Adipocyte (in vitro differentiated cells): ENCODE measurements around the gene PIK3CB.
A peak's percentile ranks its signal among the peaks of the same experiment; 100 is the strongest.

ENCODE experiments used
- DNase-seq: peaks from one replicate; pipeline ENCODE4 v3.0.0-alpha.2; 2015; ENCODE audit warnings: low read depth
- H3K27me3 ChIP-seq: replicated peaks from 2 replicates; pipeline ENCODE4 v1.7.0; 2013; ENCODE audit warnings: mild to moderate bottlenecking, low read length, moderate library complexity; ENCODE audit not compliant: control insufficient read depth, insufficient read depth
- H3K36me3 ChIP-seq: 2 replicates; pipeline ENCODE4 v1.7.0; 2013; ENCODE audit warnings: low read length, mild to moderate bottlenecking, moderate library complexity; ENCODE audit not compliant: control insufficient read depth, insufficient read depth, severe bottlenecking
- H3K4me1 ChIP-seq: 2 replicates; pipeline ENCODE4 v1.7.0; 2013; ENCODE audit warnings: mild to moderate bottlenecking, low read length, moderate library complexity; ENCODE audit not compliant: control insufficient read depth, insufficient read depth
- H3K4me3 ChIP-seq: 2 replicates; pipeline ENCODE4 v1.7.0; 2013; ENCODE audit warnings: mild to moderate bottlenecking, low read length, moderate library complexity
- H3K9ac ChIP-seq: 2 replicates; pipeline ENCODE4 v1.7.0; 2013; ENCODE audit warnings: mild to moderate bottlenecking, low read length, moderate library complexity
- H3K9me3 ChIP-seq: 2 replicates; pipeline ENCODE4 v1.7.0; 2013; ENCODE audit warnings: mild to moderate bottlenecking, low read length, moderate library complexity; ENCODE audit not compliant: control insufficient read depth

Gene PIK3CB

DNA sequence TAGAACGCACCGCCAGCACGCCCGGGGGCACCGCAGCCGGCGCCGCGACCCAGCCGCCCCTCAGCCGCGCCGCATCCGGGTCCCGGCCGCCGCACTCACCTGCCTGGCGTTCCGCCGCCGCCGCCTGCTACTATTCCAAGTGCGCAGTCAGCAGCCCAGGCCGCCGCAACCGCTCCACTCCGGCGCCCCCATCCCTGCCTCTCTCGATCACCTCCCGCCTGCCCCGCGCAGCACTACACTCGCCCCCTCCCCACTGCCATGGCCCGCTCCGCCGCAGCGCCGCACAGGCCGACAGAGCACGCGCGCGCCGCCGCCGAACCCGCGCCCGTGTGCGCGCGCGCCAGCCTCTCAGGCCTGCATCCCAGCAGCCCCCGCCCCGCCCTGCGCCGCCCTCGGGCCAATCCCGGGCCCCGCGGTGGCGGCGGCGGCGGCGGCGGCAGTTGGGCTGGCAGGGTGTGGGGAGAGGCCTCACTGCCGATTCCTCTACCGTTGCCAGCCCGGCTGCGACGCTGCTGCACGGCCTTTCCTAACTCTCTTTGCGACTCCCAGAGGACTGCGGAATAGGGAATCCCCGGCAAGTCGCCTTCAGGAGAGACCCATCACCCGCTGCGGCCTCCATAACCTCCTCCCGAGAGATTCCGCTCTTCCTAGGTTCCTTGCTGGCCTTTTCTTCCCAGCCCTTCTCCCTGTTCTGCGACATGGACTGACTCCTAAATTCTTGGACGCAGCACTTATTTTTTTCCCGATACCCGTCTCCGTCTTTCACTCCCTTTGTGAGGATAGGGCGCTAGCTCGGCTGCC, at the start of gene PIK3CB:
Gene PIK3CB, minus strand, starts transcription at position 333 of the 801 bp plus-strand sequence. CDS start 75,585 bp downstream, outside the sequence.
- Histone ChIP-seq H3K9ac (peak within 1 kb of the TSS; percentile 94), H3K4me3 (peak within 1 kb of the TSS; percentile 92), H3K27me3 (no peaks in the 10 kb centered on the region), H3K9me3 (no peaks in the 10 kb centered on the region), H3K36me3 (no peaks in the 10 kb centered on the region), H3K4me1 (peaks cover 13% of the 10 kb centered on the region)
- peak; percentile 94 for DNase-seq

DNA sequence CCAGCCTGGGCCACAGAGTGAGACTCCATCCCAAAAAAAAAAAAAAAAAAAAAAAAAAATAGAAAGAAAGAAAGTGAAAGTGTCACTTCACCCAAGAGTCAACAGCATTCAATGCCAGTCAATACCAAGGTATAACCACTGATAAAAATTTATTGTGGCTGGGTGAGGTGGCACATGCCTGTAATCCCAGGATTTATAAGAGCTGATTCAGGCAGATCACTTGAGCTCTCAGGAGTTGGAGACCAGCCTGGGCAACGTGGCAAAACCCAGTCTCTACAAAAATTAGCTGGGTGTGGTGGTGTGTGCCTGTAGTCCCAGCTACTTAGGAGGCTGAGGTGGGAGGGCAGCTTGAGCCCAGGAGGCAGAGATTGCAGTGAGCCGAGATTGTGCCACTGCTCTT, 46.5 kb upstream of the PIK3CB start:
- Histone ChIP-seq H3K27me3 (no peaks in the 10 kb centered on the region), H3K9me3 (no peaks in the 10 kb centered on the region), H3K4me3 (no peak overlapping the region), H3K4me1 (peaks cover 1% of the 10 kb centered on the region), H3K9ac (no peak overlapping the region), H3K36me3 (no peaks in the 10 kb centered on the region)
- DNase-seq = no peak

DNA sequence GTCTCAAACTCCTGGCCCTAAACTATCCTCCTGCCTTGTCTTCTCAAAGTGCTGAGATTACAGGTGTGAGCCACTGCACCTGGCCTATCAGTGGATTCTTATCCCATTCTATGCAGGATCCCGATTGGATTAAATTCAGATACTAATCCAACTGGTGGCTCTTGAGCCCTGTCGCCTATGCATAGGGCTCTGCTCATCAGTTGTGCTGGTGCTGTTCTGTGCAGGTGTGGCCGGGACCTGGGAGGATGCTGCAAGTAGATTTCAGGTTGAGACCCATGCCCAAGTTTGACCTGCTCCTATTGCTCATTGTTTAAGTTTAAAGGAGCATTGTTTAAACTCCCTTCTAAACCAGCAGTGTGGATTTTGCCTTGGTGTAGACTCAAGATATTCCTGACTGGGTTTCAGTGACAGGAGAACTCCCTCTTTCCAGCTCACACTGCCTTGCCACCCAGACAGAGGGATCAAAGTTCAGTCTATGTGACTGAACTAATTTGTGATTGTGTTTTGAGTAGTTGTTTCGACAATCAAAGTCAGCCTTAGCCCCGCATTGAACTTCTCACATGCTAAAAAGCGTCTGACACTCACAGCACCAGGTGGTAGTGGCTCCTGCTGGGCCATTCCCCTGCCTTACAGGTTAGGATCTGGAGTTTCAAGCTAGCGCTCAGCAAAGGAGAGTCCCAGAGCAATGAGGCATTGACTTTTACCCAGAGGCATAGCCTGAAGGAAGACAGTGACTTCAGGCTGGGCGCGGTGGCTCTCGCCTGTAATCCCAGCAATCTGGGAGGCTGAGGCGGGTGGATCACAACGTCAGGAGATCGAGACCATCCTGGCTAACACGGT, 45.0 kb upstream of the PIK3CB start:
- Histone ChIP-seq H3K4me1 (no peaks in the 10 kb centered on the region), H3K9me3 (peaks cover 8% of the 10 kb centered on the region), H3K9ac (no peak overlapping the region), H3K27me3 (no peaks in the 10 kb centered on the region), H3K4me3 (no peak overlapping the region), H3K36me3 (no peaks in the 10 kb centered on the region)
- no peak for DNase-seq

DNA sequence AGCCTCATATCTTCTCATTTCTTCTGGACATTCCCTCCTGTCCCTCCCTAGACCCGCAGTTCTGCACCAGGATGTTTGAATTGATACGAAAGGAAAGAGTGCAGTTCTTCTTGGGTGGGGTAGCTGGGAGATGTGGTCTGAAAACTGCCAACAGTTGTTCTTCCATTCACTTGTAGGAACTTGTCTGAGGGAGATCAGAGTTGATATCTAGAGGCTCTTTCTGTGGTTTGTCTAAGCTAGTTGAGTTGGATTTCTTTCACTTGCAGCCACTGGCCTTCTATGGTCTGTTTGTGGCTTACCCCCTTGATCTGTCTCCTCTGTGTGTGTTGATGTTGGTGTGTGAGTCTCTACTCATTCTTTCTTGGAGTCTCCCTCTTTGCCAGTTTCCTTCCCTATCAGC, 42.5 kb upstream of the PIK3CB start:
- no peak overlapping the region for H3K4me3 ChIP-seq
- H3K9me3 ChIP-seq = peaks cover 8% of the 10 kb centered on the region
- H3K9ac ChIP-seq = no peak overlapping the region
- no peaks in the 10 kb centered on the region for H3K27me3 ChIP-seq
- no peaks in the 10 kb centered on the region for H3K36me3 ChIP-seq
- no peak for DNase-seq
- H3K4me1 ChIP-seq = no peaks in the 10 kb centered on the region

DNA sequence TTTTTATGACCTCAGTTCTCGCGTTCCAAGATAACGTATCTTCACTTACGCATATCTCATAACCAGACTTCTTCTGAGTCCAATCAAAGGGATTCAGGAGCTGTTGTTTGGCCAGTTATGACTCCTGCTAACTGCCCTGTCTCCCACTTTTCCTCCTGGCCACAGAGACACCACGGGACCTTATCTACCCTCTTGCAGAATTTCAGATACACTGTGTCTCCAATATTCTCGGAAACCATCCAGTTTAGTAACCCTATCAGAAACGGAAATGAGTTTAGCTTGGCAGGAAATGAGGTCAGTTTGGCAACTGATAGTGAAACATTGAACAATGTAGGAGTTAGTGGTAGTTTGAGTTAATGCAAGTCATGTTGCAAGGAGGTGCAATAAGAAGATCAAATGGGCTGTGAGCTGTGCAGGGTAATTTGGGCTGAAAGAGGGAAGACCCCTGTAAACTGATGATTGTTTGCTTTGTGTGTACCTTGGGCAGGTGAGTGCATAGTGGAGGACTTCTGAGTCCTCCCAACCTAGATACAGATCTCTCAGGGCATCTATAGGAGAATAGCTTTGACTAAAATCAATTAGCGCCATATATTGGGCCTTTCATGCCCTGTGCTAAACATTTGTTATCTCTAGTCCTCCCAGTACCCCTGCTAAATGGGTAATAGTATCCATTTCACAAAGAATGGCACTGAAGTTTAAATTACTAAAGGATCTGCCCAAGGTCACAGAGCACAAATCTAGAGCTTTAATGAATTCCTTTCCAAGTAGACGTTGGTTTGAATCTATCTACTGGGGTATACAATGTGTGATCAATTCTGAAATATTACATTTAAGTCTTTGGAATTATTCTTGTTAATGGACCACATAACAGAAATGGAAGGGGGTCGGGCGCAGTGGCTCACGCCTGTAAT, 41.3 kb upstream of the PIK3CB start:
- no peak for DNase-seq
- Histone ChIP-seq H3K4me3 (no peak overlapping the region), H3K9me3 (peaks cover 8% of the 10 kb centered on the region)

DNA sequence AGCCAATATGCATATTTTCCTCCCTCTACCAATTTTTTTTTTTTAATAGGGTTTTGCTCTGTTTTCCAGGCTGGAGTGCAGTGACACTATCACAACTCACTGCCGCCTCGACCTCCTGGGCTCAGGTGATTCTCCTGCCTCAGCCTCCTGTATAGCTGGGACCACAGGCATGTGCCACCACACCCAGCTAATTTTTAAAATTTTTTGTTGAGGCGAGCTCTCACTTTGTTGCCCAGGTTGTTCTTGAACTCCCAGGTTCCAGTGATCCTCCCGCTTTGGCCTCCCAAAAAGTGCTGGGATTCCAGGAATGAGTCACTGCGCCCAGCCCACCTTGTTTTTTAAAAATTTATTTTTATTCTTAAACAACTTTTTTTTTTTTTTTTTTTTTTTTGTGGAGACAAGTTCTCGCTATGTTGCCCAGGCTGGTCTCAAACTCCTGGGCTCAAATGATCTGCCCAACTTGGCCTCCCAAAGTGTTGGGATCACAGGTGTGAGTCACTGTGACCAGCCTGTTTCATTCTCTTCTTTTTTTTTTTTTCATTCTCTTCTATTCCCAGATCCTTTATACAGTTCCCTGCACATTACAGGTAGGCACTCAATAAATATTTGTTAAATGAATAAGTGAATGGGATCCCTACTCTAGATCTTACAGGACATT, 40.5 kb upstream of the PIK3CB start:
- Histone ChIP-seq H3K4me1 (no peaks in the 10 kb centered on the region), H3K4me3 (no peak overlapping the region), H3K27me3 (no peaks in the 10 kb centered on the region), H3K9me3 (peaks cover 8% of the 10 kb centered on the region), H3K9ac (no peak overlapping the region), H3K36me3 (no peaks in the 10 kb centered on the region)
- no peak for DNase-seq

More for the DNA sequence above, 41.3 kb upstream of the PIK3CB start:
- no peaks in the 10 kb centered on the region for H3K27me3 ChIP-seq
- no peaks in the 10 kb centered on the region for H3K36me3 ChIP-seq
- H3K9ac ChIP-seq = no peak overlapping the region
- H3K4me1 ChIP-seq = no peaks in the 10 kb centered on the region

DNA sequence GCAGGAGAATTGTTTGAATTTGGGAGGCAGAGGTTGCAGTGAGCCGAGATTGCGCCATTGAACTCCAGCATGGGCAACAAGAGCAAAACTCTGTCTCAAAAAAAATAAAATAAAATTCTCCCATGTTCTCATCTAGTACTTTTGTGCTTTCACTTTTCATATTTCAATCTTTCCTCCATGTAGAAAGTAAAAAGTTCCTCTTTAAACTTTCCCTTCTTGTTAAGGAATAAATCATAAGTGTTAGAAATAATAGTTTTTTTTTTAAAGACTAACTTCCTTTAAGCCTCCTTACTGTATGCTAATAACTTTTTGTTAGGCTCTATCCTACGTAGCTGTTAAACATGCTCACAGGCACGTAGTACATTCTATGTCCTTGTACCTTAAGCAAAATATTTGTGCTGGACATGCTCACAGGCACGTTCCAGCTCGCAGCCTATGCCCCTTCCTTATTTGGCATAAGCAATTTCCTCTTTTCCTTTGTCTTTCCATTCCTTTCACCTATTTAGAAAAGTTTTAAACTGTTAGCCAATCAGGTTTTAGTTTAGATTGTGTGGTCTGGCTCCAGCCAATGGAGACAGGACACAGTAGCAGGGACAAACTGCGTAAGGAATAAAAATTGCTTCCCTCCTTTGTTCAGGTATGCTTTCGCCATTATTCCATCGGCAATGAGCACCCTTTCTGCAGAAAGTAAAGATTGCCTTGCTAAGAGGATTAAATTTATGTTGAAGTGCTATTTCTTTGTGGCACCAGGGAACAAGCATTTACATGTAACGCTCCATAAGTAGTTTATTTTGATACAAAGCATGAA, 38.9 kb upstream of the PIK3CB start:
- Histone ChIP-seq H3K9ac (no peak overlapping the region), H3K27me3 (no peaks in the 10 kb centered on the region), H3K36me3 (no peaks in the 10 kb centered on the region), H3K9me3 (peaks cover 8% of the 10 kb centered on the region), H3K4me1 (no peaks in the 10 kb centered on the region), H3K4me3 (no peak overlapping the region)
- DNase-seq = no peak

DNA sequence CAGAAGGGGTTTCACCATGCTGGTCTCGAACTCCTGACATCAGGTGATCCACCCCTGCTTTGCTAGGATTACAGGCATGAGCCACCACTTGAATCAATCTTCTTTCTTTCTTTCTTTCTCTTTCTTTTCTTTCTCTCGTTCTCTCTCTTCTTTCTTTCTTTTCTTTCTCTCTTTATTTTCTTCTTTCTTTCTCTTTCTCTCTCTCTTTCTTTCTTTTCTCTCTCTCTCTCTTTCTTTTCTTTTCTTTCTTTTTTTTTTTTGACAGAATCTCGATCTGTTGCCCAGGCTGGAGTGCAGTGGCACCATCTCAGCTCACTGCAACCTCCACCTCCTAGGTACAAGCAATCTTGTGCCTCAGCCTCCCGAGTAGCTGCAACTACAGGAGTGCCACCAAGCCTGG, 37.9 kb upstream of the PIK3CB start:
- Histone ChIP-seq H3K27me3 (no peaks in the 10 kb centered on the region), H3K4me1 (no peaks in the 10 kb centered on the region), H3K9ac (no peak overlapping the region), H3K36me3 (no peaks in the 10 kb centered on the region), H3K9me3 (peaks cover 8% of the 10 kb centered on the region), H3K4me3 (no peak overlapping the region)
- no peak for DNase-seq

DNA sequence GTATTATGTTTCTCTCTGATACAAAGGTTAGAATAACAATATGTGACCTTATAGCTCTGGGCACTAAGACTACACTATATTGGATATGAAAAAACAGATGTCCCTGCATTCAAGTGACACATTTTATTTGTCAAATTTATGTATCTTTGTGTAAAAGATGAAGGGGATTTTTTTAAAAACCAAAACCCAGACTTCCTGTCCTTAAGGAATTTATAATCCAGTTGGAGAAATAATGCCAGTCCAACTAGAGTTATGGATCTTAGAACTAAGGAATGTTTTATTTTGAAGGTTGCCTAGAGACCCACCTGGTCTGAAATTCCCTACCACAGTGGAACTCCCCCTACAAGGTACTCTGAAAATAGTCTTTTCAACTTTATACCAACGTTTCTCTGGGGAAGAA, 33.3 kb upstream of the PIK3CB start:
- H3K4me3 ChIP-seq = no peak overlapping the region
- no peak for DNase-seq
- H3K36me3 ChIP-seq = no peaks in the 10 kb centered on the region
- no peaks in the 10 kb centered on the region for H3K9me3 ChIP-seq
- H3K27me3 ChIP-seq = no peaks in the 10 kb centered on the region
- no peak overlapping the region for H3K9ac ChIP-seq
- H3K4me1 ChIP-seq = peaks cover 7% of the 10 kb centered on the region

DNA sequence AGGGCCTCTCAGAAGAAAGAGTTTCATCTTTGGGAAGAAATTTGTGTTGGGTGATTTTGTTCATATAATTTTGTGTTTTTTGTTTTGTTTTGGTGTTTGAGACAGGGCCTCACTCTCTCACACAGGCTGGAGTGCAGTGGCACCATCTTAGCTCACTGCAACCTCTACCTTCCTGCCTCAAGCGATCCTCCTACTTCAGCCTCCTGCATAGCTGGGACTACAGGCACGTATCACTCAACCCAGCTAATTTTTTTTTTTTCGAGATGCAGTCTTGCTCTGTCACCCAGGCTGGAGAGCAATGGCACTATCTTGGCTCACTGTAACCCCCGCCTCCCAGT, 29.0 kb upstream of the PIK3CB start:
- Histone ChIP-seq H3K4me1 (peaks cover 16% of the 10 kb centered on the region), H3K27me3 (no peaks in the 10 kb centered on the region), H3K36me3 (no peaks in the 10 kb centered on the region), H3K9ac (no peak overlapping the region), H3K9me3 (no peaks in the 10 kb centered on the region), H3K4me3 (no peak overlapping the region)
- no peak for DNase-seq
